Smooth muscle cell (in vitro differentiated cells): Measurements from ENCODE around the gene CD59. TPM values are rescaled to one million over a fixed set of nuclear protein-coding genes. Genes with fewer than 3 reads are reported as not detected.

Experiments
- DNase-seq: peaks from one replicate; lab custom pipeline; 2025; ENCODE audit not compliant: unreplicated experiment; lab: John Stamatoyannopoulos, UW
- H2AFZ ChIP-seq: fragments of 200-600 bp; sonication (generic); 2 replicates; pipeline ENCODE4 v1.6.0; 2016; ENCODE audit warnings: antibody characterized with exemption, low read depth, mild to moderate bottlenecking
- H3F3A ChIP-seq: fragments of 200-600 bp; sonication (generic); 2 replicates; pipeline ENCODE4 v1.6.0; 2017; ENCODE audit warnings: antibody characterized with exemption, low read depth
- H3K27ac ChIP-seq: fragments of 200-600 bp; sonication (generic); 2 replicates; pipeline ENCODE4 v1.5.1; 2016; ENCODE audit warnings: low read depth, mild to moderate bottlenecking
- H3K27me3 ChIP-seq: fragments of 200-600 bp; sonication (generic); 2 replicates; pipeline ENCODE4 v1.6.1; 2016; ENCODE audit warnings: low read depth, mild to moderate bottlenecking
- H3K36me3 ChIP-seq: fragments of 200-600 bp; sonication (generic); 2 replicates; pipeline ENCODE4 v1.5.1; 2016; ENCODE audit warnings: low read depth
- H3K4me1 ChIP-seq: fragments of 200-600 bp; sonication (generic); 2 replicates; pipeline ENCODE4 v1.5.1; 2016; ENCODE audit warnings: low read depth
- H3K4me2 ChIP-seq: fragments of 200-600 bp; sonication (generic); 2 replicates; pipeline ENCODE4 v1.6.0; 2016; ENCODE audit warnings: mild to moderate bottlenecking
- H3K4me3 ChIP-seq: fragments of 200-600 bp; sonication (generic); 2 replicates; pipeline ENCODE4 v1.5.1; 2016; ENCODE audit warnings: mild to moderate bottlenecking
- H3K79me2 ChIP-seq: fragments of 200-600 bp; sonication (generic); 2 replicates; pipeline ENCODE4 v1.6.0; 2016; ENCODE audit warnings: low read depth, mild to moderate bottlenecking
- H3K9ac ChIP-seq: fragments of 200-600 bp; sonication (generic); 2 replicates; pipeline ENCODE4 v1.6.0; 2016; ENCODE audit warnings: low read depth
- H3K9me3 ChIP-seq: fragments of 200-600 bp; sonication (generic); replicated peaks from 2 replicates; pipeline ENCODE4 v1.5.1; 2016; ENCODE audit warnings: low read depth
- H4K20me1 ChIP-seq: fragments of 200-600 bp; sonication (generic); 2 replicates; pipeline ENCODE4 v1.6.0; 2016; ENCODE audit warnings: low read depth
- CTCF ChIP-seq: fragments of 200-600 bp; sonication (generic); IDR thresholded peaks from 2 replicates; pipeline ENCODE4 v1.5.1; 2017; ENCODE audit warnings: borderline replicate concordance, mild to moderate bottlenecking, antibody characterized with exemption; ENCODE audit not compliant: insufficient read depth, poor library complexity, severe bottlenecking
- WGBS: methylation state at CpG from one replicate; pipeline ENCODE4 v1.1.7; 2016; ENCODE audit warnings: low lambda C conversion rate; 5-methylcytosine and 5-hydroxymethylcytosine counted together
- polyA plus RNA-seq: library from polyadenylated mRNA; unstranded; fragments of >200 nt; fragmentation: Nextera tagmentation; extraction: Ambion mirVana; gene quantifications from 2 replicates; pipeline ENCODE4 v1.2.1, GENCODE V29; 2016
- total RNA-seq: library from RNA; depleted of rRNA; stranded (reverse); fragments of >200 nt; gene quantifications from 2 replicates; pipeline ENCODE4 v1.2.3, GENCODE V29; 2014

CD59 gene
- total and polyA plus RNA-seq, 2 experiments from 2014 or later: 291 to 563 TPM

GRCh38 chr11:33692013-33692504, 44.2 kb downstream of the CD59 start:
- peak overlapping the region; percentile 79 for H3K4me2 ChIP-seq
- H3K9me3 ChIP-seq: no peaks in the 10 kb centered on the region
- peak overlapping the region; percentile 50 for H2AFZ ChIP-seq
- no peaks in the 10 kb centered on the region for H3K27me3 ChIP-seq
- no peaks in the 10 kb centered on the region for H4K20me1 ChIP-seq
- peak overlapping the region; percentile 100 for H3K27ac ChIP-seq
- H3F3A ChIP-seq: peaks cover 13% of the 10 kb centered on the region
- peak overlapping the region; percentile 92 for H3K9ac ChIP-seq
- H3K4me1 ChIP-seq: peaks cover 34% of the 10 kb centered on the region
- H3K4me3 ChIP-seq: peak overlapping the region; percentile 27
- H3K79me2 ChIP-seq: no peaks in the 10 kb centered on the region
- peak; percentile 41 for DNase-seq
- H3K36me3 ChIP-seq: no peaks in the 10 kb centered on the region
- WGBS: 9% methylated on average over 9 of the region's 9 CpGs
- no peak for TF ChIP-seq CTCF

GRCh38 chr11:33691066-33691864, 45.0 kb downstream of the CD59 start:
- Histone ChIP-seq H3K4me1 (peaks cover 34% of the 10 kb centered on the region), H3K36me3 (no peaks in the 10 kb centered on the region), H3K9ac (peak overlapping the region; percentile 92), H3K27ac (peak overlapping the region; percentile 100), H3K4me3 (no peak overlapping the region), H3K4me2 (peak overlapping the region; percentile 79), H3F3A (peaks cover 13% of the 10 kb centered on the region), H3K79me2 (no peaks in the 10 kb centered on the region), H4K20me1 (no peaks in the 10 kb centered on the region), H3K27me3 (no peaks in the 10 kb centered on the region), H3K9me3 (no peaks in the 10 kb centered on the region), H2AFZ (no peak overlapping the region)
- TF ChIP-seq CTCF: no peak
- 57% methylated on average over 6 of the region's 6 CpGs for whole genome bisulfite sequencing
- no peak for DNase-seq

DNA sequence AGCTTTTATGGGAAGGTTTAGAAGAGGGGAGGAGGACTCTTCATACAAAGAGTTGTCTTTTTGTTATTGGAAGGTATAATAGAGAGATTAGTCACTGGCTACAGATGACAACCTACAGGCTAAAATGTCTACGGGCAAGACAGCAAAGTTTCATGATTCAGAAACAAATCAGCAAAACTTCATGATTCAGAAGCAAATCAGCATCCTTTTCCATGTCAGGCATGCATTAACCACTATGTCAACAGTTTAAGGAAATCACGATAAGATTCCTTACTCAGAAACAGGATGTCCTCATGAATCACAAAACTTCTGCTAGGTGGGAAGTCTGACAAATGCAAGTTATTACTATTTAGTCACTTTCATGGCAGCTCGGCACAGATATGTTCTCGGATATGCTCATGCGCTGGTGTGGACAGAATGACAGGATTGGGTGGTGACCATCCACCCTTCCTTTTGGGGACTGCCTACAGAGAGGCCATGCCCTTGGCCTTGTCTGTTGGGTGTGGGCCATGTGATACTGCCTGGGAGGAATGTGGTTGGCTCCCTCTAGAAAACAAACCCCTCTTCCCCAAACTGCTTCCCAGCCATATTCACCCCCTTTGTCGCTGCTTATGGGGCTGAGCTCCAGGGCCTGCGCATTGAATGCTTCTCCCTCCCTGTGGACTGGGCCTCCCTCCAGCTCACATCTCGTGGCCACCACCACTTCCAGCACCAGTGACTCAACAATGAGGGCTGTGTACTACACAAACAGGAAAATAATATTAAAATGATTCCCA, 45.7 kb downstream of the CD59 start:
- Histone ChIP-seq H3K36me3 (no peaks in the 10 kb centered on the region), H3F3A (peaks cover 13% of the 10 kb centered on the region), H3K4me2 (peak overlapping the region; percentile 79), H4K20me1 (no peaks in the 10 kb centered on the region), H3K27me3 (no peaks in the 10 kb centered on the region), H2AFZ (no peak overlapping the region), H3K27ac (peak overlapping the region; percentile 100), H3K79me2 (no peaks in the 10 kb centered on the region), H3K9ac (peak overlapping the region; percentile 92), H3K9me3 (no peaks in the 10 kb centered on the region), H3K4me1 (peaks cover 34% of the 10 kb centered on the region), H3K4me3 (no peak overlapping the region)
- 24% methylated on average over 8 of the region's 8 CpGs for WGBS
- DNase-seq: no peak
- TF ChIP-seq CTCF: no peak
